IMR-90 (cell line): ENCODE results near the gene SRC. TPM values are rescaled to one million over a fixed set of nuclear protein-coding genes. Genes with fewer than 3 reads are reported as not detected.

Experiments used
- ATAC-seq: fragments of 200-7000 bp; cut with Tn5 transposase; 2 replicates; pipeline ENCODE4 v1.9.1; 2020; ENCODE audit warnings: low read depth, mild to moderate bottlenecking, moderate library complexity
- BruUV-seq: library from RNA; stranded (reverse); fragments of 400-500 nt; replicated peaks from 2 replicates; lab custom pipeline; 2021; lab: Mats Ljungman, UMichigan
- CTCF ChIA-PET: fragments of 300-600 bp; formaldehyde crosslinking; extraction: SDS; loops from one replicate; lab custom pipeline; 2021; ENCODE audit warnings: antibody characterized with exemption; lab: Yijun Ruan, JAX
- POLR2A ChIA-PET: fragments of 300-600 bp; sonication (Branson Sonifier 250); formaldehyde crosslinking; loops from one replicate; lab custom pipeline; 2022; ENCODE audit warnings: antibody characterized with exemption; ENCODE audit not compliant: unreplicated experiment; lab: Charles Lee
- DNase-seq: peaks from one replicate; pipeline ENCODE4 v3.0.0; 2013
- H2AFZ ChIP-seq: replicated peaks from 2 replicates; pipeline ENCODE3; 2013; ENCODE audit warnings: low read length, mild to moderate bottlenecking; ENCODE audit not compliant: poor library complexity
- H2AK5ac ChIP-seq: 2 replicates; pipeline ENCODE4 v1.6.1; 2013; ENCODE audit warnings: low read depth, low read length, inconsistent platforms
- H2AK9ac ChIP-seq: replicated peaks from 2 replicates; pipeline ENCODE3; 2013; ENCODE audit warnings: mild to moderate bottlenecking, low read depth, low read length, moderate library complexity; ENCODE audit not compliant: poor library complexity
- H2BK120ac ChIP-seq: 2 replicates; pipeline ENCODE4 v1.6.1; 2013; ENCODE audit warnings: low read depth, low read length, inconsistent platforms
- H2BK15ac ChIP-seq: 3 replicates; pipeline ENCODE4 v1.6.1; 2013; ENCODE audit warnings: low read depth, low read length, inconsistent platforms
- H2BK20ac ChIP-seq: 2 replicates; pipeline ENCODE4 v1.6.1; 2013; ENCODE audit warnings: low read depth, mild to moderate bottlenecking, inconsistent platforms, low read length, moderate library complexity
- H2BK5ac ChIP-seq: 2 replicates; pipeline ENCODE4 v1.6.1; 2013; ENCODE audit warnings: mild to moderate bottlenecking, low read depth, low read length, inconsistent platforms; ENCODE audit not compliant: poor library complexity, severe bottlenecking
- H3K14ac ChIP-seq: replicated peaks from 2 replicates; pipeline ENCODE4 v1.6.1; 2013; ENCODE audit warnings: low read depth, low read length, inconsistent platforms
- H3K18ac ChIP-seq: 2 replicates; pipeline ENCODE4 v1.6.1; 2013; ENCODE audit warnings: low read depth, low read length, control low read depth
- H3K23ac ChIP-seq: 2 replicates; pipeline ENCODE4 v1.6.1; 2013; ENCODE audit warnings: low read depth, low read length, inconsistent platforms
- H3K27ac ChIP-seq: 2 replicates; pipeline ENCODE4 v1.5.1; 2013; ENCODE audit warnings: mild to moderate bottlenecking, control low read depth, low read length; ENCODE audit not compliant: insufficient read depth
- H3K27me3 ChIP-seq: 2 replicates; pipeline ENCODE4 v1.6.1; 2013; ENCODE audit warnings: low read length; ENCODE audit not compliant: control insufficient read depth, insufficient read depth
- H3K36me3 ChIP-seq: 2 replicates; pipeline ENCODE4 v1.6.1; 2013; ENCODE audit warnings: low read length, mixed read lengths; ENCODE audit not compliant: control insufficient read depth, insufficient read depth
- H3K4ac ChIP-seq: 2 replicates; pipeline ENCODE4 v1.6.1; 2013; ENCODE audit warnings: low read depth, low read length, inconsistent platforms
- H3K4me1 ChIP-seq: 2 replicates; pipeline ENCODE4 v1.6.1; 2013; ENCODE audit warnings: low read length, mixed read lengths; ENCODE audit not compliant: control insufficient read depth, insufficient read depth
- H3K4me2 ChIP-seq: 2 replicates; pipeline ENCODE4 v1.6.1; 2013; ENCODE audit warnings: low read depth, mild to moderate bottlenecking, control low read depth, low read length, moderate library complexity
- H3K4me3 ChIP-seq: 2 replicates; pipeline ENCODE4 v1.5.1; 2013; ENCODE audit warnings: low read depth, mild to moderate bottlenecking, control low read depth, low read length, moderate library complexity; ENCODE audit not compliant: insufficient read depth
- H3K56ac ChIP-seq: 2 replicates; pipeline ENCODE4 v1.6.1; 2013; ENCODE audit warnings: low read length, inconsistent platforms; ENCODE audit not compliant: insufficient read depth; ENCODE audit errors: extremely low read depth
- H3K79me1 ChIP-seq, 2 experiments: 2 replicates each; pipeline ENCODE4 v1.6.1; 2013; ENCODE audit warnings: low read length in 2 of 2, inconsistent platforms in 1 of 2, low read depth in 1 of 2
- H3K9ac ChIP-seq: 2 replicates; pipeline ENCODE4 v1.6.1; 2013; ENCODE audit warnings: low read depth, low read length, control low read depth
- H3K9me1 ChIP-seq: 2 replicates; pipeline ENCODE4 v1.6.1; 2013; ENCODE audit warnings: low read length, inconsistent platforms; ENCODE audit not compliant: insufficient read depth
- H3K9me3 ChIP-seq: 2 replicates; pipeline ENCODE4 v1.6.1; 2013; ENCODE audit warnings: low read length; ENCODE audit not compliant: control insufficient read depth, insufficient read depth
- H4K20me1 ChIP-seq: 2 replicates; pipeline ENCODE4 v1.6.1; 2013; ENCODE audit warnings: low read length, inconsistent platforms; ENCODE audit not compliant: insufficient read depth
- H4K5ac ChIP-seq: 2 replicates; pipeline ENCODE4 v1.6.1; 2013; ENCODE audit warnings: mild to moderate bottlenecking, low read depth, low read length, control low read depth
- H4K8ac ChIP-seq, 2 experiments: 2 replicates each; pipeline ENCODE4 v1.6.1; 2013; ENCODE audit warnings: low read depth in 2 of 2, low read length in 2 of 2, control low read depth in 1 of 2, inconsistent platforms in 1 of 2
- H4K91ac ChIP-seq: 2 replicates; pipeline ENCODE4 v1.6.1; 2013; ENCODE audit warnings: low read depth, low read length, inconsistent platforms; ENCODE audit not compliant: insufficient read depth
- BHLHE40 ChIP-seq: fragments of 150-350 bp; IDR thresholded peaks from 2 replicates; pipeline ENCODE4 v1.6.1; 2016; ENCODE audit warnings: mild to moderate bottlenecking, low read depth, low read length
- CEBPB ChIP-seq: IDR thresholded peaks from 2 replicates; pipeline ENCODE4 v1.6.1; 2012; ENCODE audit warnings: low read depth, low read length, improper control_type of control experiment
- CHD1 ChIP-seq: IDR thresholded peaks from 2 replicates; pipeline ENCODE4 v1.6.1; 2012; ENCODE audit warnings: low read depth, low read length, improper control_type of control experiment
- FOS ChIP-seq: fragments of 150-350 bp; IDR thresholded peaks from 2 replicates; pipeline ENCODE4 v1.6.1; 2016; ENCODE audit warnings: low read depth, low read length
- MAFK ChIP-seq: IDR thresholded peaks from 2 replicates; pipeline ENCODE4 v1.6.1; 2012; ENCODE audit warnings: low read depth, low read length, improper control_type of control experiment
- MAZ ChIP-seq: IDR thresholded peaks from 2 replicates; pipeline ENCODE4 v1.6.1; 2012; ENCODE audit warnings: low read depth, mild to moderate bottlenecking, low read length, improper control_type of control experiment, moderate library complexity, borderline replicate concordance
- MXI1 ChIP-seq: IDR thresholded peaks from 2 replicates; pipeline ENCODE4 v1.6.1; 2012; ENCODE audit warnings: low read depth, mild to moderate bottlenecking, low read length, moderate library complexity, borderline replicate concordance
- NFE2L2 ChIP-seq: fragments of 150-350 bp; IDR thresholded peaks from 2 replicates; pipeline ENCODE4 v1.6.1; 2016; ENCODE audit warnings: low read depth, mild to moderate bottlenecking, low read length
- POLR2A ChIP-seq: IDR thresholded peaks from 2 replicates; pipeline ENCODE4 v1.6.1; 2012; ENCODE audit warnings: mild to moderate bottlenecking, low read depth, low read length
- RAD21 ChIP-seq: IDR thresholded peaks from 2 replicates; pipeline ENCODE4 v1.6.1; 2012; ENCODE audit warnings: low read length, improper control_type of control experiment
- RCOR1 ChIP-seq: IDR thresholded peaks from 2 replicates; pipeline ENCODE4 v1.6.1; 2012; ENCODE audit warnings: mild to moderate bottlenecking, low read length, improper control_type of control experiment; ENCODE audit not compliant: insufficient replicate concordance
- RFX5 ChIP-seq: IDR thresholded peaks from 2 replicates; pipeline ENCODE4 v1.8.0; 2012; ENCODE audit warnings: low read depth, mild to moderate bottlenecking, low read length, moderate library complexity
- USF2 ChIP-seq: fragments of 150-350 bp; IDR thresholded peaks from 2 replicates; pipeline ENCODE4 v1.6.1; 2017; ENCODE audit warnings: mild to moderate bottlenecking, antibody characterized with exemption, low read length, low read depth
- WGBS, 2 experiments: methylation state at CpG; one replicate each; pipeline versions ENCODE4 v1.1.5 to v1.1.7; 2013; ENCODE audit warnings: missing lambda C conversion rate in 2 of 2; ENCODE audit not compliant: insufficient read length in 1 of 2; ENCODE audit errors: extremely low coverage in 2 of 2; 5-methylcytosine and 5-hydroxymethylcytosine counted together
- dilution Hi-C: fragments of 300-500 bp; cut with HindIII; formaldehyde crosslinking; loops from one replicate; pipeline ENCODE4 v1.14.3; 2018; ENCODE audit warnings: low sequenced_read_pairs; ENCODE audit not compliant: unreplicated experiment
- in situ Hi-C: fragments of 300-500 bp; cut with MboI; formaldehyde crosslinking; loops from 3 replicates; pipeline ENCODE4 v1.14.3; 2019; ENCODE audit warnings: low sequenced_read_pairs, inconsistent platforms, mixed read lengths
- intact Hi-C: fragments of 100-400 bp; cut with micrococcal nuclease; formaldehyde crosslinking; loops from 2 replicates; pipeline ENCODE4 v1.10.0; 2022
- polyA plus RNA-seq, 3 experiments: library from polyadenylated mRNA; depleted of rRNA; stranded (reverse); fragments of >200 nt; gene quantifications; 2 replicates each; pipeline ENCODE4 v1.2.3, GENCODE V29; 2012; ENCODE audit warnings: low replicate concordance in 1 of 3
- total RNA-seq: library from RNA; depleted of rRNA; stranded (reverse); fragments of >200 nt; gene quantifications from 2 replicates; pipeline ENCODE4 v1.2.3, GENCODE V29; 2012
- TF ChIP-seq, protein P1 (sequence below): fragments of 150-350 bp; IDR thresholded peaks from 2 replicates; pipeline ENCODE4 v1.6.1; 2016; ENCODE audit warnings: low read depth, mild to moderate bottlenecking, low read length, moderate library complexity, borderline replicate concordance
- TF ChIP-seq, protein P2 (sequence below): conservative IDR thresholded peaks from 2 replicates; pipeline ENCODE4 v1.5.1; 2012; ENCODE audit warnings: mild to moderate bottlenecking, low read depth, low read length, improper control_type of control experiment

The SRC gene
- total and polyA plus RNA-seq, 2 of the 4 experiments (the other 2 are of a cell fraction), result 7.0 to 24.2 TPM

- H3K4me2 ChIP-seq, result no peak overlapping the region
- ChIA-PET POLR2A (no interaction called here), CTCF (no interaction called here)
- no peak overlapping the region for H2AFZ ChIP-seq
- no peak overlapping the region for H4K5ac ChIP-seq
- H2BK120ac ChIP-seq, result no peak overlapping the region
- 60% methylated on average over 1 of the region's 8 CpGs; no CpG with 5 or more reads in 1 of the 2 experiments for WGBS, 2 experiments
- no peak overlapping the region; a peak in 1 of 4 replicates for H4K8ac ChIP-seq
- H2AK9ac ChIP-seq, result no peak overlapping the region
- no peak overlapping the region; the same call in 1 of the 2 replicates for H2BK20ac ChIP-seq
- no peaks in the 10 kb centered on the region for H3K36me3 ChIP-seq
- no peak overlapping the region for H3K4me3 ChIP-seq
- H3K23ac ChIP-seq, result no peak overlapping the region; the same call in 1 of the 2 replicates
- no peak overlapping the region for H2BK5ac ChIP-seq
- in situ Hi-C loops, result no loop called here
- H4K20me1 ChIP-seq, result no peaks in the 10 kb centered on the region
- dilution Hi-C loops, result no loop called here
- no peak overlapping the region for H3K4ac ChIP-seq
- DNase-seq (no peak), ATAC-seq (no peak)
- H3K9me1 ChIP-seq, result peaks cover 4% of the 10 kb centered on the region
- no peaks in the 10 kb centered on the region for H3K9me3 ChIP-seq
- no peak overlapping the region for H3K14ac ChIP-seq
- peaks cover 8% of the 10 kb centered on the region for H3K4me1 ChIP-seq
- no peak overlapping the region for H3K18ac ChIP-seq
- no peaks in the 10 kb centered on the region; a peak in 1 of 4 replicates for H3K79me1 ChIP-seq
- intact Hi-C loops, result no loop called here
- H2BK15ac ChIP-seq, result no peak overlapping the region
- H2AK5ac ChIP-seq, result 0 out of 2 replicates have a peak overlapping the region, but pooled peaks have one; percentile 43
- H3K56ac ChIP-seq, result no peak overlapping the region
- H3K27ac ChIP-seq, result no peak overlapping the region
- H3K9ac ChIP-seq, result no peak overlapping the region
- H3K27me3 ChIP-seq, result no peaks in the 10 kb centered on the region
- BruUV-seq, result no TSS peak
- no peak overlapping the region; the same call in 1 of the 2 replicates for H4K91ac ChIP-seq
- TF ChIP-seq MAFK, result no peak
- no peak for TF ChIP-seq RAD21
- no peak for TF ChIP-seq FOS
- no peak for TF ChIP-seq CEBPB
- no peak for TF ChIP-seq RCOR1
- TF ChIP-seq, protein P1, sequence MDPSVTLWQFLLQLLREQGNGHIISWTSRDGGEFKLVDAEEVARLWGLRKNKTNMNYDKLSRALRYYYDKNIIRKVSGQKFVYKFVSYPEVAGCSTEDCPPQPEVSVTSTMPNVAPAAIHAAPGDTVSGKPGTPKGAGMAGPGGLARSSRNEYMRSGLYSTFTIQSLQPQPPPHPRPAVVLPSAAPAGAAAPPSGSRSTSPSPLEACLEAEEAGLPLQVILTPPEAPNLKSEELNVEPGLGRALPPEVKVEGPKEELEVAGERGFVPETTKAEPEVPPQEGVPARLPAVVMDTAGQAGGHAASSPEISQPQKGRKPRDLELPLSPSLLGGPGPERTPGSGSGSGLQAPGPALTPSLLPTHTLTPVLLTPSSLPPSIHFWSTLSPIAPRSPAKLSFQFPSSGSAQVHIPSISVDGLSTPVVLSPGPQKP, result no peak
- no peak for TF ChIP-seq USF2
- TF ChIP-seq MXI1, result no peak
- TF ChIP-seq POLR2A, result no peak
- TF ChIP-seq MAZ, result no peak
- no peak for TF ChIP-seq RFX5
- no peak for TF ChIP-seq BHLHE40
- TF ChIP-seq CHD1, result no peak
- TF ChIP-seq, protein P2, sequence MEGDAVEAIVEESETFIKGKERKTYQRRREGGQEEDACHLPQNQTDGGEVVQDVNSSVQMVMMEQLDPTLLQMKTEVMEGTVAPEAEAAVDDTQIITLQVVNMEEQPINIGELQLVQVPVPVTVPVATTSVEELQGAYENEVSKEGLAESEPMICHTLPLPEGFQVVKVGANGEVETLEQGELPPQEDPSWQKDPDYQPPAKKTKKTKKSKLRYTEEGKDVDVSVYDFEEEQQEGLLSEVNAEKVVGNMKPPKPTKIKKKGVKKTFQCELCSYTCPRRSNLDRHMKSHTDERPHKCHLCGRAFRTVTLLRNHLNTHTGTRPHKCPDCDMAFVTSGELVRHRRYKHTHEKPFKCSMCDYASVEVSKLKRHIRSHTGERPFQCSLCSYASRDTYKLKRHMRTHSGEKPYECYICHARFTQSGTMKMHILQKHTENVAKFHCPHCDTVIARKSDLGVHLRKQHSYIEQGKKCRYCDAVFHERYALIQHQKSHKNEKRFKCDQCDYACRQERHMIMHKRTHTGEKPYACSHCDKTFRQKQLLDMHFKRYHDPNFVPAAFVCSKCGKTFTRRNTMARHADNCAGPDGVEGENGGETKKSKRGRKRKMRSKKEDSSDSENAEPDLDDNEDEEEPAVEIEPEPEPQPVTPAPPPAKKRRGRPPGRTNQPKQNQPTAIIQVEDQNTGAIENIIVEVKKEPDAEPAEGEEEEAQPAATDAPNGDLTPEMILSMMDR, result no peak
- TF ChIP-seq NFE2L2, result no peak
These were observed 8.5 kb upstream of the SRC start for GRCh38 chr20:37337208-37337991.
